HCT116 (cell line): ENCODE results near the gene AADAC.

Experiments used
- ELF1 ChIP-seq: IDR thresholded peaks from 2 replicates; pipeline ENCODE4 v1.6.1; 2012; ENCODE audit warnings: low read depth, borderline replicate concordance
- TCF7L2 ChIP-seq: IDR thresholded peaks from 2 replicates; pipeline ENCODE4 v1.7.0; 2011; ENCODE audit warnings: borderline replicate concordance, inconsistent platforms; ENCODE audit not compliant: insufficient read depth, insufficient read length; ENCODE audit errors: extremely low read depth

GRCh38 chr3:151776259-151776740 lies 37.6 kb upstream of the AADAC start:
- TF ChIP-seq TCF7L2 (no peak), ELF1 (no peak)
